H1 (cell line): ENCODE results near the gene ATXN7L3B. TPM values are rescaled to one million over a fixed set of nuclear protein-coding genes. Genes with fewer than 3 reads are reported as not detected.
A peak's percentile ranks its signal among the peaks of the same experiment; 100 is the strongest.

Experiments
- CTCF ChIA-PET: fragments of 300-600 bp; sonication (Branson Sonifier 250); formaldehyde crosslinking; loops from one replicate; lab custom pipeline; 2021; ENCODE audit not compliant: partially characterized antibody; lab: Charles Lee
- POLR2A ChIA-PET: fragments of 300-600 bp; sonication (Branson Sonifier 250); formaldehyde crosslinking; loops from one replicate; lab custom pipeline; 2021; ENCODE audit warnings: inconsistent platforms; ENCODE audit not compliant: partially characterized antibody; lab: Charles Lee
- DNase-seq, 2 experiments: peaks; one replicate each; pipeline versions ENCODE4 v3.0.0 to v3.0.0-alpha.2; 2010 to 2022; ENCODE audit warnings: low spot score in 2 of 2, low read depth in 1 of 2, mixed read lengths in 1 of 2
- FAIRE-seq: peaks from 2 replicates; lab custom pipeline; 2011; peaks lifted over from hg19 to GRCh38; lab: Jason Lieb, UNC
- H2AFZ ChIP-seq: 2 replicates; pipeline ENCODE4 v1.8.1; 2012; ENCODE audit warnings: low read length, inconsistent platforms
- H2AK5ac ChIP-seq: 2 replicates; pipeline ENCODE4 v1.6.1; 2013; ENCODE audit warnings: low read depth, low read length
- H2BK120ac ChIP-seq: replicated peaks from 2 replicates; pipeline ENCODE3; 2013; ENCODE audit warnings: low read depth, low read length, inconsistent platforms
- H2BK12ac ChIP-seq: 2 replicates; pipeline ENCODE4 v1.6.1; 2013; ENCODE audit warnings: low read depth, low read length
- H2BK15ac ChIP-seq: 2 replicates; pipeline ENCODE4 v1.6.1; 2013; ENCODE audit warnings: low read length
- H2BK20ac ChIP-seq: 2 replicates; pipeline ENCODE4 v1.6.1; 2013; ENCODE audit warnings: low read length
- H2BK5ac ChIP-seq: 2 replicates; pipeline ENCODE4 v1.6.1; 2013; ENCODE audit warnings: low read depth, low read length
- H3K14ac ChIP-seq: 2 replicates; pipeline ENCODE4 v1.6.1; 2013; ENCODE audit warnings: inconsistent platforms; ENCODE audit not compliant: insufficient read length
- H3K18ac ChIP-seq: 2 replicates; pipeline ENCODE4 v1.6.1; 2013; ENCODE audit warnings: low read length; ENCODE audit errors: extremely low read depth
- H3K23ac ChIP-seq: 2 replicates; pipeline ENCODE4 v1.6.1; 2013; ENCODE audit warnings: inconsistent platforms; ENCODE audit not compliant: insufficient read length
- H3K23me2 ChIP-seq: 2 replicates; pipeline ENCODE4 v1.6.1; 2013; ENCODE audit warnings: low read depth, low read length
- H3K27ac ChIP-seq: 2 replicates; pipeline ENCODE4 v1.6.1; 2011; ENCODE audit warnings: low read depth, low read length, inconsistent platforms
- H3K27me3 ChIP-seq, 4 experiments: replicated peaks in 1 of 4; 1 replicate in 1 of 4; 2 replicates in 3 of 4; pipeline versions ENCODE4 v1.6.1 to v1.8.1; 2011 to 2013; ENCODE audit warnings: low read length in 3 of 4, mild to moderate bottlenecking in 3 of 4, inconsistent platforms in 2 of 4, mixed read lengths in 2 of 4, moderate library complexity in 1 of 4; ENCODE audit not compliant: control insufficient read depth in 3 of 4, insufficient read depth in 3 of 4; ENCODE audit errors: extremely low read depth in 1 of 4
- H3K36me3 ChIP-seq, 4 experiments: 2 replicates each; pipeline versions ENCODE4 v1.6.1 to v1.8.1; 2011 to 2013; ENCODE audit warnings: mild to moderate bottlenecking in 4 of 4, low read length in 3 of 4, moderate library complexity in 2 of 4, control low read depth in 1 of 4, inconsistent platforms in 1 of 4; ENCODE audit not compliant: insufficient read depth in 4 of 4, control insufficient read depth in 2 of 4
- H3K4ac ChIP-seq: replicated peaks from 2 replicates; pipeline ENCODE3; 2013; ENCODE audit warnings: low read length, low read depth, mixed read lengths, inconsistent platforms; ENCODE audit not compliant: insufficient read length
- H3K4me1 ChIP-seq, 4 experiments: replicated peaks in 1 of 4; 1 replicate in 1 of 4; 2 replicates in 3 of 4; pipeline versions ENCODE4 v1.6.1 to v1.8.1; 2011 to 2013; ENCODE audit warnings: low read length in 3 of 4, inconsistent platforms in 2 of 4, mixed read lengths in 1 of 4; ENCODE audit not compliant: insufficient read depth in 4 of 4, control insufficient read depth in 3 of 4
- H3K4me2 ChIP-seq, 2 experiments: 2 replicates each; pipeline versions ENCODE4 v1.6.1 to v1.8.1; 2011 to 2013; ENCODE audit warnings: low read depth in 2 of 2, low read length in 2 of 2, control low read depth in 1 of 2, inconsistent platforms in 1 of 2, mild to moderate bottlenecking in 1 of 2; ENCODE audit not compliant: insufficient read depth in 1 of 2
- H3K4me3 ChIP-seq, 4 experiments: fragments of 200-600, 300-600 bp in 1 of 4; sonication (generic), shearing (Covaris generic), sonication (Bioruptor Twin) in 1 of 4; 2 replicates each; pipeline versions ENCODE4 v1.5.1 to v1.8.1; 2011 to 2016; ENCODE audit warnings: low read length in 4 of 4, low read depth in 3 of 4, control low read depth in 2 of 4, inconsistent platforms in 2 of 4, mild to moderate bottlenecking in 2 of 4, mixed read lengths in 1 of 4, moderate library complexity in 1 of 4; ENCODE audit not compliant: insufficient read depth in 2 of 4; ENCODE audit errors: extremely low read depth in 1 of 4
- H3K56ac ChIP-seq: replicated peaks from 2 replicates; pipeline ENCODE3; 2013; ENCODE audit warnings: low read depth, mild to moderate bottlenecking, mixed read lengths, low read length, inconsistent platforms; ENCODE audit not compliant: insufficient read length
- H3K79me1 ChIP-seq: 2 replicates; pipeline ENCODE4 v1.6.1; 2013; ENCODE audit warnings: low read depth, low read length, control low read depth
- H3K79me2 ChIP-seq, 2 experiments: 2 replicates each; pipeline versions ENCODE4 v1.6.1 to v1.8.1; 2012 to 2013; ENCODE audit warnings: low read length in 2 of 2, mild to moderate bottlenecking in 2 of 2, inconsistent platforms in 1 of 2; ENCODE audit not compliant: insufficient read depth in 2 of 2, control insufficient read depth in 1 of 2
- H3K9ac ChIP-seq, 4 experiments: replicated peaks in 1 of 4; 1 replicate in 1 of 4; 2 replicates in 3 of 4; pipeline versions ENCODE4 v1.6.1 to v1.8.1; 2011 to 2013; ENCODE audit warnings: low read depth in 3 of 4, low read length in 3 of 4, control low read depth in 2 of 4, mild to moderate bottlenecking in 2 of 4, moderate library complexity in 2 of 4, inconsistent platforms in 1 of 4; ENCODE audit errors: extremely low read depth in 1 of 4
- H3K9me3 ChIP-seq, 2 experiments: 2 replicates each; pipeline versions ENCODE4 v1.6.1 to v1.8.1; 2012 to 2013; ENCODE audit warnings: mild to moderate bottlenecking in 2 of 2, moderate library complexity in 2 of 2, control low read depth in 1 of 2, inconsistent platforms in 1 of 2, low read depth in 1 of 2, low read length in 1 of 2, mixed read lengths in 1 of 2; ENCODE audit not compliant: insufficient read depth in 2 of 2
- H4K20me1 ChIP-seq, 2 experiments: replicated peaks in 1 of 2; 2 replicates each; pipeline versions ENCODE3 to v1.8.1; 2011 to 2013; ENCODE audit warnings: inconsistent platforms in 2 of 2, low read length in 2 of 2, mild to moderate bottlenecking in 1 of 2; ENCODE audit not compliant: insufficient read depth in 2 of 2, control insufficient read depth in 1 of 2
- H4K5ac ChIP-seq: 2 replicates; pipeline ENCODE4 v1.6.1; 2013; ENCODE audit warnings: low read length, low read depth, mixed read lengths, inconsistent platforms; ENCODE audit not compliant: insufficient read length
- H4K8ac ChIP-seq: 2 replicates; pipeline ENCODE4 v1.8.0; 2013; ENCODE audit warnings: mild to moderate bottlenecking, moderate library complexity, low read length, inconsistent platforms; ENCODE audit not compliant: insufficient read depth; ENCODE audit errors: extremely low read depth
- H4K91ac ChIP-seq: replicated peaks from 2 replicates; pipeline ENCODE3; 2013; ENCODE audit warnings: low read length, mixed read lengths, inconsistent platforms; ENCODE audit not compliant: insufficient read length
- WGBS, 2 experiments: shearing (Covaris generic) in 1 of 2; methylation state at CpG; one replicate each; pipeline versions ENCODE4 v1.1.6 to v1.1.7; 2013 to 2015; ENCODE audit warnings: low lambda C conversion rate in 2 of 2, mixed read lengths in 2 of 2, inconsistent platforms in 1 of 2, low coverage in 1 of 2, missing lambda C conversion rate in 1 of 2; ENCODE audit not compliant: insufficient replicate concordance in 2 of 2, insufficient coverage in 1 of 2, insufficient read length in 1 of 2; ENCODE audit errors: extremely low coverage in 1 of 2, missing lambda C conversion rate in 1 of 2; 5-methylcytosine and 5-hydroxymethylcytosine counted together
- polyA plus RNA-seq, 7 experiments: library from polyadenylated mRNA; depleted of rRNA in 3 of 7; stranded (reverse) in 5 of 7; unstranded in 2 of 7; fragments of >200 nt in 5 of 7; fragments of 200-250 nt in 2 of 7; gene quantifications; 1 replicate in 5 of 7; 2 replicates in 1 of 7; 4 replicates in 1 of 7; pipeline versions ENCODE4 v1.2.1 to v1.2.3, GENCODE V29; 2011 to 2013; ENCODE audit warnings: missing spikeins in 2 of 7, mixed read lengths in 2 of 7
- total RNA-seq: library from RNA; stranded (reverse); fragmentation: NEBNext Ultra II Directional; extraction: Animal tissue kit (Norgen Biotek cat#: 25700); gene quantifications from 2 replicates; pipeline ENCODE4 v1.2.1, GENCODE V29; 2021

ATXN7L3B gene
- total and polyA plus RNA-seq, 2 of the 8 experiments (the other 6 are each of a cell fraction or from before 2014, with no cell fraction given) = 23.7 to 39.9 TPM

GRCh38 chr12:74490390-74491064 is 47.1 kb upstream of the ATXN7L3B start:
- H3K9ac ChIP-seq = peak overlapping the region in 1 of 4 experiments; percentile 34; a peak in 1 of 7 replicates
- CTCF ChIA-PET = interaction anchor here (0.8 kb wide), 1 partner anchor 23 kb away, joined by 3 read pairs; no protein-coding TSS in a partner anchor

More at GRCh38 chr12:74490390-74491064, 47.1 kb upstream of the ATXN7L3B start:
- H3K23me2 ChIP-seq = no peaks in the 10 kb centered on the region
- H2AK5ac ChIP-seq = no peak overlapping the region
- H4K20me1 ChIP-seq = no peaks in the 10 kb centered on the region
- no peak overlapping the region for H2BK12ac ChIP-seq
- no peaks in the 10 kb centered on the region for H3K9me3 ChIP-seq
- H4K91ac ChIP-seq = no peak overlapping the region
- no peak overlapping the region for H3K27ac ChIP-seq
- no peak overlapping the region for H3K56ac ChIP-seq
- no peak overlapping the region for H3K4ac ChIP-seq
- no peak overlapping the region for H2AFZ ChIP-seq
- WGBS, 2 experiments = 76% methylated on average over 3 of the region's 3 CpGs; no CpG with 5 or more reads in 1 of the 2 experiments
- H2BK20ac ChIP-seq = no peak overlapping the region
- H3K4me2 ChIP-seq = no peak overlapping the region
- H4K8ac ChIP-seq = no peak overlapping the region
- no peaks in the 10 kb centered on the region for H3K27me3 ChIP-seq
- no peak overlapping the region for H2BK5ac ChIP-seq
- H2BK15ac ChIP-seq = no peak overlapping the region
- DNase-seq (no peak), FAIRE-seq (no peak)
- no peak overlapping the region for H2BK120ac ChIP-seq
- no peak overlapping the region for H3K14ac ChIP-seq
- H3K36me3 ChIP-seq = no peaks in the 10 kb centered on the region
- H4K5ac ChIP-seq = no peak overlapping the region
- H3K4me1 ChIP-seq = peaks cover 0 to 5% (median 2%) of the 10 kb centered on the region in 4 experiments; a peak in 2 of 7 replicates
- H3K79me2 ChIP-seq = no peaks in the 10 kb centered on the region
- POLR2A ChIA-PET = interaction anchor here (0.8 kb wide), 2 partner anchors 18 to 19 kb away, joined by 3 read pairs; no protein-coding TSS in a partner anchor
- no peak overlapping the region for H3K18ac ChIP-seq
- no peak overlapping the region for H3K4me3 ChIP-seq
- no peaks in the 10 kb centered on the region for H3K79me1 ChIP-seq
- no peak overlapping the region for H3K23ac ChIP-seq
